LNCaP clone FGC (cell line): ENCODE results near the gene PIGZ.

ENCODE experiments used
- DNase-seq: peaks from one replicate; pipeline ENCODE4 v3.0.0-alpha.2; 2011; ENCODE audit warnings: low read depth
- H3K4me3 ChIP-seq: 2 replicates; pipeline ENCODE4 v1.5.1; 2011; ENCODE audit warnings: mild to moderate bottlenecking, low read depth, low read length, control low read depth
- CTCF ChIP-seq: IDR thresholded peaks from 2 replicates; pipeline ENCODE4 v1.5.1; 2012; ENCODE audit warnings: mild to moderate bottlenecking; ENCODE audit not compliant: control insufficient read depth, insufficient read depth; ENCODE audit errors: extremely low read depth

The PIGZ gene

GRCh38 chr3:196903740-196904139 is 64.9 kb downstream of the PIGZ start:
- no peak for TF ChIP-seq CTCF
- H3K4me3 ChIP-seq, result no peak overlapping the region
- no peak for DNase-seq

GRCh38 chr3:196902296-196902695 is 66.3 kb downstream of the PIGZ start:
- DNase-seq, result peak; percentile 14
- no peak for TF ChIP-seq CTCF
- no peak overlapping the region for H3K4me3 ChIP-seq

GRCh38 chr3:196901768-196902167 is 66.9 kb downstream of the PIGZ start:
- no peak overlapping the region for H3K4me3 ChIP-seq
- no peak for TF ChIP-seq CTCF

More at GRCh38 chr3:196901768-196902167, 66.9 kb downstream of the PIGZ start:
- no peak for DNase-seq
